Neuronal stem cell (in vitro differentiated cells): ENCODE data around the gene GFRA4.
A peak's percentile ranks its signal among the peaks of the same experiment; 100 is the strongest.

Experiments used
- DNase-seq: peaks from one replicate; pipeline ENCODE4 v3.0.0-alpha.2; 2013; ENCODE audit warnings: low spot score
- H2AFZ ChIP-seq: one replicate; pipeline ENCODE4 v1.6.1; 2013; ENCODE audit warnings: mild to moderate bottlenecking, low read length, inconsistent platforms
- H2AK5ac ChIP-seq: 2 replicates; pipeline ENCODE4 v1.6.1; 2013; ENCODE audit warnings: low read depth, mild to moderate bottlenecking, inconsistent platforms, low read length, moderate library complexity, mixed read lengths
- H2BK120ac ChIP-seq: 2 replicates; pipeline ENCODE4 v1.6.1; 2013; ENCODE audit warnings: low read depth, mild to moderate bottlenecking, inconsistent platforms, low read length, moderate library complexity, mixed read lengths
- H2BK12ac ChIP-seq: one replicate; pipeline ENCODE4 v1.6.1; 2013; ENCODE audit warnings: low read length, inconsistent platforms
- H2BK15ac ChIP-seq: 2 replicates; pipeline ENCODE4 v1.6.1; 2013; ENCODE audit warnings: mild to moderate bottlenecking, low read length, inconsistent platforms, mixed read lengths
- H2BK5ac ChIP-seq: one replicate; pipeline ENCODE4 v1.6.1; 2013; ENCODE audit warnings: inconsistent platforms, mild to moderate bottlenecking, low read length, moderate library complexity
- H3K14ac ChIP-seq: one replicate; pipeline ENCODE4 v1.6.1; 2013; ENCODE audit warnings: low read length, inconsistent platforms
- H3K18ac ChIP-seq: 2 replicates; pipeline ENCODE4 v1.6.1; 2013; ENCODE audit warnings: low read length, inconsistent platforms
- H3K23ac ChIP-seq: 2 replicates; pipeline ENCODE4 v1.6.1; 2013; ENCODE audit warnings: low read depth, mild to moderate bottlenecking, mixed read lengths, low read length, inconsistent platforms; ENCODE audit not compliant: poor library complexity
- H3K27ac ChIP-seq: replicated peaks from 3 replicates; pipeline ENCODE4 v1.5.1; 2013; ENCODE audit warnings: low read length, inconsistent platforms
- H3K27me3 ChIP-seq, 3 experiments: 2 replicates each; pipeline ENCODE4 v1.6.1; 2013; ENCODE audit warnings: low read length in 3 of 3, mild to moderate bottlenecking in 2 of 3, inconsistent platforms in 1 of 3, low read depth in 1 of 3, mixed read lengths in 1 of 3, moderate library complexity in 1 of 3; ENCODE audit not compliant: control insufficient read depth in 3 of 3, insufficient read depth in 3 of 3
- H3K36me3 ChIP-seq, 2 donors: replicated peaks in 1 of 2; 2 replicates each; pipeline ENCODE4 v1.6.1; 2013; ENCODE audit warnings: low read length in 2 of 2; ENCODE audit not compliant: control insufficient read depth in 2 of 2, insufficient read depth in 2 of 2
- H3K4ac ChIP-seq: 2 replicates; pipeline ENCODE4 v1.6.1; 2013; ENCODE audit warnings: inconsistent platforms, mild to moderate bottlenecking, low read length, moderate library complexity
- H3K4me1 ChIP-seq, 2 donors: 1 replicate in 1 of 2; 2 replicates in 1 of 2; pipeline ENCODE4 v1.6.1; 2013; ENCODE audit warnings: low read length in 2 of 2, low read depth in 1 of 2; ENCODE audit not compliant: control insufficient read depth in 2 of 2, insufficient read depth in 1 of 2
- H3K4me2 ChIP-seq: one replicate; pipeline ENCODE4 v1.6.1; 2013; ENCODE audit warnings: mild to moderate bottlenecking, low read length, inconsistent platforms; ENCODE audit not compliant: insufficient read depth, poor library complexity, severe bottlenecking
- H3K4me3 ChIP-seq, 2 donors: 2 replicates each; pipeline ENCODE4 v1.5.1; 2013; ENCODE audit warnings: low read length in 2 of 2, mild to moderate bottlenecking in 2 of 2, inconsistent platforms in 1 of 2, moderate library complexity in 1 of 2
- H3K79me1 ChIP-seq: one replicate; pipeline ENCODE4 v1.6.1; 2013; ENCODE audit warnings: low read depth, mild to moderate bottlenecking, inconsistent platforms, low read length, moderate library complexity
- H3K9ac ChIP-seq: one replicate; pipeline ENCODE4 v1.6.1; 2013; ENCODE audit warnings: mild to moderate bottlenecking, low read depth, low read length, inconsistent platforms; ENCODE audit not compliant: poor library complexity
- H3K9me3 ChIP-seq, 2 donors: replicated peaks in 1 of 2; 2 replicates each; pipeline versions ENCODE3 to v1.6.1; 2013; ENCODE audit warnings: low read length in 2 of 2, mild to moderate bottlenecking in 2 of 2, inconsistent platforms in 1 of 2, low read depth in 1 of 2, mixed read lengths in 1 of 2, moderate library complexity in 1 of 2; ENCODE audit not compliant: control insufficient read depth in 2 of 2, insufficient read depth in 1 of 2
- H4K8ac ChIP-seq: one replicate; pipeline ENCODE4 v1.6.1; 2013; ENCODE audit warnings: low read depth, mild to moderate bottlenecking, inconsistent platforms, low read length, moderate library complexity
- H4K91ac ChIP-seq: one replicate; pipeline ENCODE4 v1.6.1; 2013; ENCODE audit warnings: low read length, low read depth, mild to moderate bottlenecking, inconsistent platforms; ENCODE audit not compliant: poor library complexity
- WGBS, 2 donors: extraction: QIAGEN DNeasy Blood & Tissue Kit; methylation state at CpG; one replicate each; pipeline ENCODE4 v1.1.7; 2013; ENCODE audit warnings: missing lambda C conversion rate in 2 of 2, mixed read lengths in 1 of 2; ENCODE audit not compliant: insufficient read length in 2 of 2, insufficient replicate concordance in 1 of 2; ENCODE audit errors: extremely low coverage in 2 of 2; 5-methylcytosine and 5-hydroxymethylcytosine counted together

Gene GFRA4

DNA sequence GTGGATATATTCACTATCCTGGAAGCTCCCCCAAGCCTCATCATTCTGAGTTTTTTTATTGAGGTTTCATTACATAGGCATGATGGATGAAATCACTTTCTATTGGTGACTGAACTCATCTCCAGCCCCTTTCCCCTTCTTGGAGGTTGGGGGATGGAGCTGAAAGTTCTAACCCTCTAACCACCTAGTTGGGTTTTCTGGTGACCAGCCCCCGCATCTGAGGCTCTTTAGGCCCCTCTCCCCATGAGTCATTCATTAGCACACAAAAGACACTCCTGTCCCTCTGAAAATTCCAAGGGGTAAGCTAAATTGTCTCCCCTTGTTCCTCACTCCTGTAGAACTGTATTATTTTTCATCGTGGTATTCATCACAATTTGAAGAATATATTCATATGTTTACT is 33.3 kb downstream of the GFRA4 start:
- H3K9ac ChIP-seq = no peak overlapping the region
- H3K4me2 ChIP-seq = no peak overlapping the region
- H3K9me3 ChIP-seq = peaks cover 0 to 8% of the 10 kb centered on the region in 2 donors
- H2AK5ac ChIP-seq = no peak overlapping the region
- H3K4ac ChIP-seq = no peak overlapping the region
- no peak overlapping the region for H2BK15ac ChIP-seq
- H4K91ac ChIP-seq = no peak overlapping the region
- H3K4me1 ChIP-seq = peaks cover 0 to 3% of the 10 kb centered on the region in 2 donors
- no peak for DNase-seq
- no peak overlapping the region for H2BK5ac ChIP-seq
- H3K27me3 ChIP-seq = no peaks in the 10 kb centered on the region
- H3K27ac ChIP-seq = no peak overlapping the region
- WGBS, 2 donors = no CpG with 5 or more reads among the region's 2 CpGs
- H3K4me3 ChIP-seq = no peak overlapping the region
- no peak overlapping the region for H3K18ac ChIP-seq
- H2BK12ac ChIP-seq = no peak overlapping the region
- H2BK120ac ChIP-seq = no peak overlapping the region
- H4K8ac ChIP-seq = no peak overlapping the region
- no peak overlapping the region for H2AFZ ChIP-seq
- peaks cover 2 to 4% of the 10 kb centered on the region in 2 donors for H3K36me3 ChIP-seq
- H3K79me1 ChIP-seq = no peaks in the 10 kb centered on the region
- H3K23ac ChIP-seq = no peak overlapping the region
- no peak overlapping the region for H3K14ac ChIP-seq

DNA sequence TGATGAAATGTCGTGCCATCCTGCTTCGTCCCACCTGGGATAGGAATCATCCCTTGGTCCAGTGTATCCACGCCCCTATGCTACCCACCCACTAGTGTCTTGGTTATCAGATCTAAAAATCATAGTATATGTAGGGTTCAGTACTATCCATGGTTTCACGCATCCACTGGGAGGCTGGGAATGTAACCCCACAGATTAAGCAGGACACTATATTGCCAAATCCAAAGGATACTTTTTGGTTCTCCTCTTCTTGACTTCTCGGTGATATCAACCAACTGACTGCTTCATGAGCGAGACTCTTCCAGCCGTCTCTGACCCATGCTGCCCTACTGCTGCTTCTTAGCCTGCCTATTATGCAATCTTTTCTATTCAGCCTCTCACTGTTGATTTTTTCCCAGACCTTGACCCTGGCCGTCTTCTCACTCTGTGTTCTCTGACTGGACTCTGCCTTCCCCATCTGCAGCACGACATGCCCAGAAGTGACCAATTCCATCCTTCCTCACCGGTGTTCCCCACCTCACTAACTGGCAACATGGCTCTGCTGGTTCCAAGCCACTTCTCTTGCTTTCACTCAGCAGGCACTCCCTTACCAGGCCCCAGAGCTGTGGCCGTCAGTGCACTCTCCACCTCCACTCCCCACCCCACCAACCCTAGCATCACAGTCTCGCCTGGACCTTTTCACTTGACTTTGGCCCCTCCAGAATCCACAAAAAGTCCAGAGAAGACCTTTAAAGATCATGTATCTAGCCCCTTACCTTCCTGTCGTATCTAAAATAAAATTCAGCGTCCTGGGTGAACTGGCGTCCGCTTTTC is 34.5 kb downstream of the GFRA4 start:
- Histone ChIP-seq H3K14ac (peak overlapping the region; percentile 84), H2BK12ac (no peak overlapping the region), H3K9ac (no peak overlapping the region), H2BK15ac (no peak overlapping the region), H4K91ac (no peak overlapping the region), H4K8ac (no peak overlapping the region), H2BK120ac (peak overlapping the region; percentile 10), H3K4ac (no peak overlapping the region), H3K27ac (no peak overlapping the region), H3K23ac (no peak overlapping the region), H3K27me3 (no peaks in the 10 kb centered on the region), H2AFZ (no peak overlapping the region), H3K4me3 (no peak overlapping the region), H3K18ac (no peak overlapping the region), H3K79me1 (no peaks in the 10 kb centered on the region), H3K4me1 (peaks cover 4 to 8% of the 10 kb centered on the region in 2 donors), H3K9me3 (peaks cover 0 to 8% of the 10 kb centered on the region in 2 donors), H2BK5ac (no peak overlapping the region), H3K36me3 (peaks cover 2 to 4% of the 10 kb centered on the region in 2 donors), H2AK5ac (peak overlapping the region; percentile 61), H3K4me2 (no peak overlapping the region)
- WGBS, 2 donors = no CpG with 5 or more reads among the region's 16 CpGs
- no peak for DNase-seq

GRCh38 chr20:3627476-3627875 is 35.7 kb downstream of the GFRA4 start:
- H3K18ac ChIP-seq = no peak overlapping the region
- no peak overlapping the region for H3K14ac ChIP-seq
- no peaks in the 10 kb centered on the region for H3K27me3 ChIP-seq
- H2BK5ac ChIP-seq = no peak overlapping the region
- no peaks in the 10 kb centered on the region for H3K79me1 ChIP-seq
- no peak overlapping the region for H2AK5ac ChIP-seq
- H3K4me2 ChIP-seq = no peak overlapping the region
- DNase-seq = no peak
- no peak overlapping the region for H2BK120ac ChIP-seq
- H3K4ac ChIP-seq = no peak overlapping the region
- WGBS, 2 donors = no CpG with 5 or more reads among the region's 2 CpGs
- H3K36me3 ChIP-seq = peaks cover 2 to 4% of the 10 kb centered on the region in 2 donors
- H3K4me1 ChIP-seq = peaks cover 6 to 12% of the 10 kb centered on the region in 2 donors
- H2BK15ac ChIP-seq = no peak overlapping the region
- H4K8ac ChIP-seq = no peak overlapping the region
- no peak overlapping the region for H3K27ac ChIP-seq
- H3K4me3 ChIP-seq = no peak overlapping the region
- H4K91ac ChIP-seq = no peak overlapping the region
- no peak overlapping the region for H3K9ac ChIP-seq
- no peak overlapping the region for H3K23ac ChIP-seq
- no peak overlapping the region for H2AFZ ChIP-seq
- H3K9me3 ChIP-seq = peaks cover 0 to 8% of the 10 kb centered on the region in 2 donors
- no peak overlapping the region for H2BK12ac ChIP-seq

DNA sequence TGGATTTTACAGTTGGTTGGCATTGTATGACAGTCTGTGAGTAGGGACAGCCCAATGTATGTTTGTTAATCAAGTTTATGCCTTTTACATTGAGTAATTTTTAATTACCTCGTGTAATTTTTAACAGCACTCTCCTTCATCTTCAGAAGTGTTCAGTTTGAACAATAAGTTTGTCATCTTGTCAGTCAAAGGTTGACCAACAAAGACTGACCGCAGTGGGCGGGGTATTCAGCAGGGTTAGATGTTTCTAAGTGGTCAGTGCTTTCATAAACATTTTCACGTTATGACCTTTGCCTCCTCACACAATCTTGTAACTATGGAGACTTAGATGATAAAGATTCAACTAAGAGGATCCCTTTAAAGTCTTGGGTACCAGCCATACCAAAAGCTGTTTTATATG is 40.8 kb downstream of the GFRA4 start:
- Histone ChIP-seq H3K27ac (no peak overlapping the region), H2BK15ac (no peak overlapping the region), H2BK120ac (no peak overlapping the region), H3K18ac (no peak overlapping the region), H3K9ac (no peak overlapping the region), H3K36me3 (no peaks in the 10 kb centered on the region), H3K4me2 (no peak overlapping the region), H4K91ac (no peak overlapping the region), H3K23ac (no peak overlapping the region), H3K4me3 (no peak overlapping the region), H2AFZ (no peak overlapping the region), H3K14ac (no peak overlapping the region), H3K79me1 (no peaks in the 10 kb centered on the region), H2BK5ac (no peak overlapping the region), H3K9me3 (no peaks in the 10 kb centered on the region), H2AK5ac (no peak overlapping the region), H3K4me1 (peaks cover 6 to 16% of the 10 kb centered on the region in 2 donors), H3K27me3 (no peaks in the 10 kb centered on the region), H2BK12ac (no peak overlapping the region), H3K4ac (no peak overlapping the region), H4K8ac (no peak overlapping the region)
- WGBS, 2 donors = no CpG with 5 or more reads among the region's 4 CpGs
- DNase-seq = no peak
